HepG2 (cell line): Measurements from ENCODE around the gene PRSS22. TPM values are rescaled to one million over a fixed set of nuclear protein-coding genes. Genes with fewer than 3 reads are reported as not detected.

Source experiments
- CREBL2 ChIP-seq: sonication (generic); formaldehyde crosslinking; IDR thresholded peaks from 2 replicates; pipeline ENCODE4 v1.8.1; 2023; ENCODE audit warnings: missing genetic modification reagents, mild to moderate bottlenecking, borderline replicate concordance
- ESRRA ChIP-seq: sonication (generic); formaldehyde crosslinking; IDR thresholded peaks from 2 replicates; pipeline ENCODE4 v1.5.1; 2020; ENCODE audit warnings: mild to moderate bottlenecking, low read depth, missing genetic modification reagents
- FOXK2 ChIP-seq: fragments of 450-650 bp; IDR thresholded peaks from 2 replicates; pipeline ENCODE4 v1.6.1; 2016
- HOXA5 ChIP-seq: sonication (generic); formaldehyde crosslinking; IDR thresholded peaks from 2 replicates; pipeline ENCODE4 v1.4.0; 2020; ENCODE audit warnings: missing genetic modification reagents
- IRF9 ChIP-seq: sonication (generic); formaldehyde crosslinking; IDR thresholded peaks from 2 replicates; pipeline ENCODE4 v1.8.0; 2022; ENCODE audit warnings: missing genetic modification reagents, mild to moderate bottlenecking, borderline replicate concordance
- ISL2 ChIP-seq: sonication (generic); formaldehyde crosslinking; IDR thresholded peaks from 2 replicates; pipeline ENCODE4 v1.5.0; 2020; ENCODE audit warnings: missing genetic modification reagents
- KDM1A ChIP-seq: IDR thresholded peaks from 2 replicates; pipeline ENCODE4 v1.6.1; 2016; ENCODE audit warnings: missing compliant biosample characterization
- KDM5B ChIP-seq: sonication (generic); formaldehyde crosslinking; IDR thresholded peaks from 2 replicates; pipeline ENCODE4 v1.4.0; 2020; ENCODE audit warnings: missing genetic modification reagents, mild to moderate bottlenecking, borderline replicate concordance
- NFYB ChIP-seq: sonication (generic); formaldehyde crosslinking; IDR thresholded peaks from 2 replicates; pipeline ENCODE4 v1.4.0; 2020; ENCODE audit warnings: missing genetic modification reagents
- PAF1 ChIP-seq: IDR thresholded peaks from 2 replicates; pipeline ENCODE4 v1.6.1; 2016; ENCODE audit warnings: missing genetic modification reagents, missing compliant biosample characterization
- POLR2AphosphoS5 ChIP-seq: IDR thresholded peaks from 2 replicates; pipeline ENCODE4 v1.6.1; 2012; ENCODE audit warnings: low read depth, low read length
- RELA ChIP-seq: sonication (generic); formaldehyde crosslinking; IDR thresholded peaks from 2 replicates; pipeline ENCODE4 v1.4.0; 2020; ENCODE audit warnings: missing genetic modification reagents
- SNAPC5 ChIP-seq: sonication (generic); formaldehyde crosslinking; IDR thresholded peaks from 2 replicates; pipeline ENCODE4 v1.8.1; 2023; ENCODE audit warnings: mild to moderate bottlenecking, missing genetic modification reagents, borderline replicate concordance
- TAF1 ChIP-seq: sonication (generic); formaldehyde crosslinking; IDR thresholded peaks from 2 replicates; pipeline ENCODE4 v1.4.0; 2020; ENCODE audit warnings: missing genetic modification reagents
- TOPORS ChIP-seq: sonication (generic); formaldehyde crosslinking; IDR thresholded peaks from 2 replicates; pipeline ENCODE4 v1.8.0; 2023; ENCODE audit warnings: mild to moderate bottlenecking, missing genetic modification reagents
- TRIM24 ChIP-seq: sonication (generic); formaldehyde crosslinking; IDR thresholded peaks from 2 replicates; pipeline ENCODE4 v1.8.0; 2022; ENCODE audit warnings: mild to moderate bottlenecking, missing genetic modification reagents
- ZBED4 ChIP-seq: sonication (generic); formaldehyde crosslinking; IDR thresholded peaks from 2 replicates; pipeline ENCODE4 v1.4.0; 2020; ENCODE audit warnings: missing genetic modification reagents, borderline replicate concordance
- ZNF292 ChIP-seq: sonication (generic); formaldehyde crosslinking; IDR thresholded peaks from 2 replicates; pipeline ENCODE4 v1.8.1; 2022; ENCODE audit warnings: mild to moderate bottlenecking, low read depth, missing genetic modification reagents, borderline replicate concordance
- ZNF337 ChIP-seq: sonication (generic); formaldehyde crosslinking; IDR thresholded peaks from 2 replicates; pipeline ENCODE4 v1.5.1; 2020; ENCODE audit warnings: missing genetic modification reagents, low read depth, mild to moderate bottlenecking, borderline replicate concordance
- ZNF577 ChIP-seq: sonication (generic); formaldehyde crosslinking; IDR thresholded peaks from 2 replicates; pipeline ENCODE4 v1.4.0; 2020; ENCODE audit warnings: mild to moderate bottlenecking, low read depth, missing genetic modification reagents, borderline replicate concordance
- ZNF597 ChIP-seq: sonication (generic); formaldehyde crosslinking; IDR thresholded peaks from 2 replicates; pipeline ENCODE4 v1.5.0; 2020; ENCODE audit warnings: missing genetic modification reagents
- ZNF652 ChIP-seq: IDR thresholded peaks from 2 replicates; pipeline ENCODE4 v1.6.1; 2016; ENCODE audit warnings: low read depth, borderline replicate concordance
- ZNF780A ChIP-seq: sonication (generic); formaldehyde crosslinking; IDR thresholded peaks from 2 replicates; pipeline ENCODE4 v1.8.0; 2022; ENCODE audit warnings: mild to moderate bottlenecking, missing genetic modification reagents, moderate library complexity
- ZNF83 ChIP-seq: sonication (generic); formaldehyde crosslinking; IDR thresholded peaks from 2 replicates; pipeline ENCODE4 v1.4.0; 2020; ENCODE audit warnings: missing genetic modification reagents, mild to moderate bottlenecking, borderline replicate concordance
- polyA plus RNA-seq, 8 experiments: library from polyadenylated mRNA; depleted of rRNA in 3 of 8; stranded (reverse) in 7 of 8; unstranded in 1 of 8; fragments of >200 nt; fragmentation: Illumina TruSeq in 4 of 8; extraction: Trizol in 4 of 8; gene quantifications; 2 replicates each; pipeline versions ENCODE4 v1.2.1 to v1.2.3, GENCODE V29; 2011 to 2016; ENCODE audit warnings: low read depth in 4 of 8, missing spikeins in 1 of 8, mixed read lengths in 1 of 8; ENCODE audit not compliant: insufficient read depth in 1 of 8
- total RNA-seq, 5 experiments: library from RNA; depleted of rRNA; stranded (reverse); fragments of >200 nt; fragmentation: Illumina TruSeq; extraction: Trizol; gene quantifications; 2 replicates each; pipeline ENCODE4 v1.2.3, GENCODE V29; 2016; ENCODE audit warnings: low read depth in 1 of 5

The PRSS22 gene
- total and polyA plus RNA-seq, 2 of the 13 experiments (the other 11 are each of a cell fraction or from before 2014, with no cell fraction given), result 0.24 to 0.32 TPM

GRCh38 chr16:2904100-2904921 is 46.3 kb upstream of the PRSS22 start (continued):
- TF ChIP-seq POLR2AphosphoS5 (peak; percentile 62), ZNF292 (no peak), ZNF337 (CRISPR knock-in tag) (no peak), ESRRA (CRISPR knock-in tag) (no peak), TAF1 (CRISPR knock-in tag) (peak; percentile 59; the same call in 1 of the 2 replicates), ISL2 (CRISPR knock-in tag) (0 out of 2 replicates have a peak, but pooled peaks have one; percentile 62), SNAPC5 (CRISPR knock-in tag) (no peak; the same call in 1 of the 2 replicates), KDM5B (no peak; the same call in 1 of the 2 replicates), PAF1 (CRISPR knock-in tag) (no peak), HOXA5 (CRISPR knock-in tag) (peak; percentile 77), FOXK2 (no peak), ZNF83 (CRISPR knock-in tag) (peak; percentile 78; the same call in 1 of the 2 replicates), ZNF577 (no peak), CREBL2 (no peak), ZBED4 (peak; percentile 93; the same call in 1 of the 2 replicates), TOPORS (no peak), ZNF597 (CRISPR knock-in tag) (no peak), ZNF652 (CRISPR knock-in tag) (no peak), ZNF780A (CRISPR knock-in tag) (no peak), RELA (CRISPR knock-in tag) (0 out of 2 replicates have a peak, but pooled peaks have one; percentile 25), TRIM24 (CRISPR knock-in tag) (no peak), KDM1A (CRISPR knock-in tag) (no peak; the same call in 1 of the 2 replicates), IRF9 (CRISPR knock-in tag) (no peak), NFYB (CRISPR knock-in tag) (no peak; the same call in 1 of the 2 replicates)
